Measurements from ENCODE around the gene CCDC88C. TPM values are rescaled to one million over a fixed set of nuclear protein-coding genes. Genes with fewer than 3 reads are reported as not detected.

CCDC88C gene
- total RNA-seq, 1 experiment from 2014 or later = 64.8 TPM

GRCh38 chr14:91310606-91311283 lies 106.9 kb downstream of the CCDC88C start (continued):
- TF ChIP-seq ZSCAN18 (CRISPR knock-in tag; IDR thresholded peaks at IDR 0.05) (no peak), NR3C1 (CRISPR knock-in tag; conservative IDR thresholded peaks at IDR 0.05; ENCODE audit: low read depth) (no peak), ZNF423 (CRISPR knock-in tag; IDR thresholded peaks at IDR 0.05) (no peak), PRRX2 (CRISPR knock-in tag; IDR thresholded peaks at IDR 0.05) (no peak), ATF6 (CRISPR knock-in tag; IDR thresholded peaks at IDR 0.05) (no peak)
- TF ChIP-seq, protein P1, sequence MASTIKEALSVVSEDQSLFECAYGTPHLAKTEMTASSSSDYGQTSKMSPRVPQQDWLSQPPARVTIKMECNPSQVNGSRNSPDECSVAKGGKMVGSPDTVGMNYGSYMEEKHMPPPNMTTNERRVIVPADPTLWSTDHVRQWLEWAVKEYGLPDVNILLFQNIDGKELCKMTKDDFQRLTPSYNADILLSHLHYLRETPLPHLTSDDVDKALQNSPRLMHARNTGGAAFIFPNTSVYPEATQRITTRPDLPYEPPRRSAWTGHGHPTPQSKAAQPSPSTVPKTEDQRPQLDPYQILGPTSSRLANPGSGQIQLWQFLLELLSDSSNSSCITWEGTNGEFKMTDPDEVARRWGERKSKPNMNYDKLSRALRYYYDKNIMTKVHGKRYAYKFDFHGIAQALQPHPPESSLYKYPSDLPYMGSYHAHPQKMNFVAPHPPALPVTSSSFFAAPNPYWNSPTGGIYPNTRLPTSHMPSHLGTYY (CRISPR knock-in tag; IDR thresholded peaks at IDR 0.05) = no peak
- TF ChIP-seq, protein P2, sequence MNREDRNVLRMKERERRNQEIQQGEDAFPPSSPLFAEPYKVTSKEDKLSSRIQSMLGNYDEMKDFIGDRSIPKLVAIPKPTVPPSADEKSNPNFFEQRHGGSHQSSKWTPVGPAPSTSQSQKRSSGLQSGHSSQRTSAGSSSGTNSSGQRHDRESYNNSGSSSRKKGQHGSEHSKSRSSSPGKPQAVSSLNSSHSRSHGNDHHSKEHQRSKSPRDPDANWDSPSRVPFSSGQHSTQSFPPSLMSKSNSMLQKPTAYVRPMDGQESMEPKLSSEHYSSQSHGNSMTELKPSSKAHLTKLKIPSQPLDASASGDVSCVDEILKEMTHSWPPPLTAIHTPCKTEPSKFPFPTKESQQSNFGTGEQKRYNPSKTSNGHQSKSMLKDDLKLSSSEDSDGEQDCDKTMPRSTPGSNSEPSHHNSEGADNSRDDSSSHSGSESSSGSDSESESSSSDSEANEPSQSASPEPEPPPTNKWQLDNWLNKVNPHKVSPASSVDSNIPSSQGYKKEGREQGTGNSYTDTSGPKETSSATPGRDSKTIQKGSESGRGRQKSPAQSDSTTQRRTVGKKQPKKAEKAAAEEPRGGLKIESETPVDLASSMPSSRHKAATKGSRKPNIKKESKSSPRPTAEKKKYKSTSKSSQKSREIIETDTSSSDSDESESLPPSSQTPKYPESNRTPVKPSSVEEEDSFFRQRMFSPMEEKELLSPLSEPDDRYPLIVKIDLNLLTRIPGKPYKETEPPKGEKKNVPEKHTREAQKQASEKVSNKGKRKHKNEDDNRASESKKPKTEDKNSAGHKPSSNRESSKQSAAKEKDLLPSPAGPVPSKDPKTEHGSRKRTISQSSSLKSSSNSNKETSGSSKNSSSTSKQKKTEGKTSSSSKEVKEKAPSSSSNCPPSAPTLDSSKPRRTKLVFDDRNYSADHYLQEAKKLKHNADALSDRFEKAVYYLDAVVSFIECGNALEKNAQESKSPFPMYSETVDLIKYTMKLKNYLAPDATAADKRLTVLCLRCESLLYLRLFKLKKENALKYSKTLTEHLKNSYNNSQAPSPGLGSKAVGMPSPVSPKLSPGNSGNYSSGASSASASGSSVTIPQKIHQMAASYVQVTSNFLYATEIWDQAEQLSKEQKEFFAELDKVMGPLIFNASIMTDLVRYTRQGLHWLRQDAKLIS (CRISPR knock-in tag; IDR thresholded peaks at IDR 0.05; ENCODE audit: borderline replicate concordance) = no peak
- TF ChIP-seq, protein P3, sequence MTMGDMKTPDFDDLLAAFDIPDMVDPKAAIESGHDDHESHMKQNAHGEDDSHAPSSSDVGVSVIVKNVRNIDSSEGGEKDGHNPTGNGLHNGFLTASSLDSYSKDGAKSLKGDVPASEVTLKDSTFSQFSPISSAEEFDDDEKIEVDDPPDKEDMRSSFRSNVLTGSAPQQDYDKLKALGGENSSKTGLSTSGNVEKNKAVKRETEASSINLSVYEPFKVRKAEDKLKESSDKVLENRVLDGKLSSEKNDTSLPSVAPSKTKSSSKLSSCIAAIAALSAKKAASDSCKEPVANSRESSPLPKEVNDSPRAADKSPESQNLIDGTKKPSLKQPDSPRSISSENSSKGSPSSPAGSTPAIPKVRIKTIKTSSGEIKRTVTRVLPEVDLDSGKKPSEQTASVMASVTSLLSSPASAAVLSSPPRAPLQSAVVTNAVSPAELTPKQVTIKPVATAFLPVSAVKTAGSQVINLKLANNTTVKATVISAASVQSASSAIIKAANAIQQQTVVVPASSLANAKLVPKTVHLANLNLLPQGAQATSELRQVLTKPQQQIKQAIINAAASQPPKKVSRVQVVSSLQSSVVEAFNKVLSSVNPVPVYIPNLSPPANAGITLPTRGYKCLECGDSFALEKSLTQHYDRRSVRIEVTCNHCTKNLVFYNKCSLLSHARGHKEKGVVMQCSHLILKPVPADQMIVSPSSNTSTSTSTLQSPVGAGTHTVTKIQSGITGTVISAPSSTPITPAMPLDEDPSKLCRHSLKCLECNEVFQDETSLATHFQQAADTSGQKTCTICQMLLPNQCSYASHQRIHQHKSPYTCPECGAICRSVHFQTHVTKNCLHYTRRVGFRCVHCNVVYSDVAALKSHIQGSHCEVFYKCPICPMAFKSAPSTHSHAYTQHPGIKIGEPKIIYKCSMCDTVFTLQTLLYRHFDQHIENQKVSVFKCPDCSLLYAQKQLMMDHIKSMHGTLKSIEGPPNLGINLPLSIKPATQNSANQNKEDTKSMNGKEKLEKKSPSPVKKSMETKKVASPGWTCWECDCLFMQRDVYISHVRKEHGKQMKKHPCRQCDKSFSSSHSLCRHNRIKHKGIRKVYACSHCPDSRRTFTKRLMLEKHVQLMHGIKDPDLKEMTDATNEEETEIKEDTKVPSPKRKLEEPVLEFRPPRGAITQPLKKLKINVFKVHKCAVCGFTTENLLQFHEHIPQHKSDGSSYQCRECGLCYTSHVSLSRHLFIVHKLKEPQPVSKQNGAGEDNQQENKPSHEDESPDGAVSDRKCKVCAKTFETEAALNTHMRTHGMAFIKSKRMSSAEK (CRISPR knock-in tag; IDR thresholded peaks at IDR 0.05; ENCODE audit: borderline replicate concordance) = no peak

DNA sequence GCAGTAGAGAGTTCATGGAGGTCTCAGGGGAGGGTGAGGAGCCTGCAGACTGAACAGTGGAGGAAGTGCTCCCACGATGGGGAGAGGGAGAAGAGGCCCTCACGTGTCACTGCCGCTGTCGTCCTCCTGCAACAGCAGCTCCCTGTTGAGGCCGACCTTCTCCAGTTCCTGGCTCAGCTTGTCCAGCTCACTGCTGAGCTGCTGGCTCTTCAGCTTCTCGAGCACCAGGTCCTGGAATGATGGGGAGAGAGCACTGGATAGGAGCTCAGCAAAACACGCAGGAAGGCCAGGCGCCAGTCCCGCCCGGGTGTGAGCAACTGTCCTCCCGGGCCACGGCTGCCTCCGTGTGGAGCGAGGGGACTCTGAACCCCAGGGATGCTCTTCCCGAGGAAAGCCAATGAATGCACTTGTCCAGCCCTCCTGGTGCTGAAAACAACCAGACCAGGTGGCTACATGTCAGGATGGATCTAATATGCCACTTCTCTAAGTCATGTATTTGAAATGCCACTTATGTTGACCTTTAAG lies 107.8 kb downstream of the CCDC88C start:
- H3K4me3 Mint-ChIP-seq = no peak overlapping the region
- H3K4me1 Mint-ChIP-seq = peaks cover 29% of the 10 kb centered on the region
- peaks cover 15% of the 10 kb centered on the region for H3K9me3 Mint-ChIP-seq
- H3K27ac Mint-ChIP-seq = no peak overlapping the region
- DNase-seq (ENCODE audit: low spot score) (no peak), ATAC-seq (no peak)
- CTCF ChIA-PET = interaction anchor here (1.1 to 2.0 kb wide), 3 partner anchors 14 to 108 kb away, joined by 4 to 8 read pairs (median 4); partner anchors contain the start of gene CCDC88C
- H3K36me3 Mint-ChIP-seq = peaks cover 86% of the 10 kb centered on the region
- no peaks in the 10 kb centered on the region for H3K27me3 Mint-ChIP-seq (ENCODE audit: low read depth)
- POLR2A ChIA-PET = no interaction called here
- TF ChIP-seq IRF2 (CRISPR knock-in tag; IDR thresholded peaks at IDR 0.05; ENCODE audit: borderline replicate concordance, low read depth) = no peak
- TF ChIP-seq ZNF138 (CRISPR knock-in tag; conservative IDR thresholded peaks at IDR 0.05) = no peak
- TF ChIP-seq AR (CRISPR knock-in tag; IDR thresholded peaks at IDR 0.05) = no peak
- no peak for TF ChIP-seq ATF6 (CRISPR knock-in tag; IDR thresholded peaks at IDR 0.05)
- TF ChIP-seq, protein P4, sequence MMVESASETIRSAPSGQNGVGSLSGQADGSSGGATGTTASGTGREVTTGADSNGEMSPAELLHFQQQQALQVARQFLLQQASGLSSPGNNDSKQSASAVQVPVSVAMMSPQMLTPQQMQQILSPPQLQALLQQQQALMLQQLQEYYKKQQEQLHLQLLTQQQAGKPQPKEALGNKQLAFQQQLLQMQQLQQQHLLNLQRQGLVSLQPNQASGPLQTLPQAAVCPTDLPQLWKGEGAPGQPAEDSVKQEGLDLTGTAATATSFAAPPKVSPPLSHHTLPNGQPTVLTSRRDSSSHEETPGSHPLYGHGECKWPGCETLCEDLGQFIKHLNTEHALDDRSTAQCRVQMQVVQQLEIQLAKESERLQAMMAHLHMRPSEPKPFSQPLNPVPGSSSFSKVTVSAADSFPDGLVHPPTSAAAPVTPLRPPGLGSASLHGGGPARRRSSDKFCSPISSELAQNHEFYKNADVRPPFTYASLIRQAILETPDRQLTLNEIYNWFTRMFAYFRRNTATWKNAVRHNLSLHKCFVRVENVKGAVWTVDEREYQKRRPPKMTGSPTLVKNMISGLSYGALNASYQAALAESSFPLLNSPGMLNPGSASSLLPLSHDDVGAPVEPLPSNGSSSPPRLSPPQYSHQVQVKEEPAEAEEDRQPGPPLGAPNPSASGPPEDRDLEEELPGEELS (CRISPR knock-in tag; IDR thresholded peaks at IDR 0.05) = no peak
